Umbilical cord (tissue), 2 donors: ENCODE data around the gene RTP5. TPM values are rescaled to one million over a fixed set of nuclear protein-coding genes. Genes with fewer than 3 reads are reported as not detected.

ENCODE experiments used
- DNase-seq: peaks from one replicate; pipeline ENCODE4 v3.0.0-alpha.2; 2015; ENCODE audit warnings: low spot score
- total RNA-seq: library from RNA; depleted of rRNA; stranded (reverse); fragments of >200 nt; gene quantifications from one replicate; pipeline ENCODE4 v1.2.3, GENCODE V29; 2014; ENCODE audit warnings: low replicate concordance; ENCODE audit not compliant: insufficient read depth

RTP5 gene
- total RNA-seq, 1 donor from 2014 or later = 0.24 TPM

GRCh38 chr2:241887806-241888522 lies 18.4 kb downstream of the RTP5 start:
- DNase-seq = no peak

DNA sequence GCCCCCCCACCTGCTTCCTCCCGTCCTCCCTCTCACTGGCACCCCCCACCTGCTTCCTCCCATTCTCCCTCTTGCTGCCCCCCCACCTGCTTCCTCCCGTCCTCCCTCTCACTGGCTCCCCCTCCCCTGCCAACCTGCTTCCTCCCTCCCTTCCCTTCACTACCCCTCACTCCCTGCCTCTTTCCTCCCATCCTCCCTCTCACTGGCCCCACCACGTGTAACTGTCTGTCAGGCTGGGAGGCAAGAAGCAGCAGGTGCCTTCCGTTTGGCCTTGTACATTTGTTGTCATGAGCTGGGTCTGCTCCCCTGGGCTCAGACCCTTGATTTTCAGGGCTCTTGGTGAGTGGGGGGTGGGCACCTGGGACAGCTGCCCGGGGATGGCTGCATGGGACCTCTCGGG lies 19.1 kb downstream of the RTP5 start:
- no peak for DNase-seq

- peak; percentile 37 for DNase-seq
These were observed 21.2 kb downstream of the RTP5 start for GRCh38 chr2:241890524-241891235.

DNA sequence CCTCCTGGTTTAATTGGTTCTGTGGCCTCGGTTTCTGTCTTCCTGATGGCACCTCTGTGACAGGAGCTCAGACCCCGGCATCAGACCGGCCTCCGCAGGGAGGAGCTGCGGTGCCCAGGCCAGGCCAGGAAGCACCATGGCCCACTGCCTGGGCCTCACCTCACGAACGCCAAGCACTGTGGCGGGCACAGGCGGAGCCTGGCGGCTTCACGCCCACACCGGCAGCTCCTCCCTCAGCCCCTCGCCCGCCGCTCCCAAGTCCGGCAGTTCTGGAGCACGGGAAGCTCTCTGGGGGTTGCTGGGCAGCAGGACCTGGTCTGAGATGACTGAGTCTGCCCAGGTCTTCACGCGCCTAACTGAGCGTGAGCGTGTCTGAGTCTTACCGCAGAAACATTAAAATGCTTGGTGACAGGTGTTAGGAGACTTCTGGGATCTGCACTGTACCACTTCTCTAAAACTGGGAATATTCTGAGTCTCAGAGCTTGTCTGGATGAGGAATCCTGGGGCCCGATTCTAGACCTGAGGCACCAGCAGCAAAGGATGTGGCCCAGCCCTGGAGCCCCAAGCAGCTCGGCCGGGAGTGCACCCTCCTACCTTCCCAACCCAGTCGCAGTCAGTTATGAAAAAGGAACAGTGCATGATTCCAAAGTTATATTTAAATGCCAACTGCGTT lies 21.9 kb downstream of the RTP5 start:
- DNase-seq = no peak

- no peak for DNase-seq
These were observed 22.4 kb downstream of the RTP5 start for GRCh38 chr2:241891988-241892298.

DNA sequence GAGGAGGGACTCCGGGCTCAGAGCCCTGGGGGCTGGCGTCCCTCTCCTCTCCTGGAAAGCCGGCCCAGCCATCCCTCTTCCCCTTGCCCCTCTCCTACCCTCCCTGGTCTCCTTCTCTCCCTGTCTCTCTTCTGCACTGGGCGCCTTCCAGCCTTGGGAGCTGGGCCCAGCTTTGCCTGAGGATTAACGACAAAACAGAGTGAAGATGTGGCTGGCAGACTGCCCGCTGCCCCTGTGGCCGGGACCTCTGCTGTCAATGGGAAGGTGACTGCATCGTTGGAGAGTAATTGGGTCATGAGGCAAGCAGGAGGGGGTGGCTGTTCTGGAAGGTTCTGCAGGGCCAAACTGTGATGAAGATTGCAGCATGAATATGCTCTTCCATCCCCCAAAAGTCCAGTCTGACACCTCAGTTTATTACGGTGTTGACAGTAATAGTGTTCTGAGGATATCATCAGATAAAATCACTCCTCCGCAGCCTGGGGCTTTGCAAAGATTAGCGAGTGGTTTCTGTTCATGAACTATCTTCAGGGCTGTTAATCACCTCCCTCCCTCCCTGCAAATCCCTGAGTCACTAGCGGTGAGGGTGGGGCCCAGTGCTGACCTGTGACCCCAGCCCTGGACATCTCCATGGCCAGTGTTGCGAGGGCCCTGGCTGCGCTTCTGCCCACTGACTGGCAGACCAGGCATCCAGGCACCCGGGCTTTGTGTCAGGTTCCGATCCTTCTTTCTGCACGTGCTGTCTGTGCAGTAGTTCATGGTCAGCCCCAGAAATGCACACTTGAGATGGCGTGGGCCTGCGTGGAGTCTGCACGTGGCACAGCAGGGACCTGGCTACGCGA lies 23.0 kb downstream of the RTP5 start:
- DNase-seq = peak; percentile 44

DNA sequence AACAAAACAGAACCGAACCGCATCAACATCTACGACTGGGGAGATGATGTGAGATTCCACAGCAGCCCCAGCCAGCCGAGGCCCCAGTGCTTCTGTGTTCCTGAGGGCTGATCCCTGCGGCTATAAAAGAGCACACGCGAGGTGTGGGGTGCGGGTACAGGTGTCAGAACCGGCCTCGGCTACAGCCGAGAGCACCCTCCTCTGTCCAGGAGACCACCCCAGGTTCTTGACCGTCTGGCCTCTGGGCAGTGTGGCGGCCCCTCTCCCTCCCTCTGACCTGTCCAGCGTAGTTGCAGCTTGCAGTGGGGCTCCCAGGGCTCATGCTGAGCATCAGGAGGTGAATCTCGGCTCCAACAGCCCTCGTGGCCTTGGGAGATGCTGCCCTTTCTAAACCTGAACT lies 23.7 kb downstream of the RTP5 start:
- no peak for DNase-seq

DNA sequence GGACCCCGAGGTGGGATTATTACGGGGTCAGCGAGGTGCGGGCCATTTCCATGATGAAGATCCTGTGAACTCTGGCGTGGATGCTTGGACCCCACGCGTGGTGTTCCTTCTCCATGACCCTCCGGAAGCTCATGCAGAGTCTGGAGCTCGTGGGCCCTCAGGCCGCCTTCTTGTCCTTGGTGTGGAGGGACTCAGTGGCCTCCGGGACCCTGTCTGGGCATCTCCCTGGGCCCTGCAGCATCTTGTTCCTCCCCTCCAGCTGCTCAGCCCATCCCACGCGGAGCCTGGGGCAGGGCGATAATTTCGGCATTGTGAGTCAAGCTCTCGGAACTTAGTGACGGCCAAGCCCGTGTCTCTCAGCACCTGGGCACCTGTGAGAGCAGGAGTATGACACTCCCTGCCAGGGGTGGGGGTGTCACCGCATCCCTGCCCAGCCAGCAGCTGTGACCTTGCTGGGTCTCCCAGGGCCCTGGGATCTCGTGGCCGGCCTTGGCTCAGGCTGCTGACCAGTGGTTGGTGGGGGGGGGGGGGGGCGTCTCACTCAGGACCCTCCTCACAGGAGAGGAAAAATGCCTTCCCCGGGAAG lies 24.6 kb downstream of the RTP5 start:
- no peak for DNase-seq

DNA sequence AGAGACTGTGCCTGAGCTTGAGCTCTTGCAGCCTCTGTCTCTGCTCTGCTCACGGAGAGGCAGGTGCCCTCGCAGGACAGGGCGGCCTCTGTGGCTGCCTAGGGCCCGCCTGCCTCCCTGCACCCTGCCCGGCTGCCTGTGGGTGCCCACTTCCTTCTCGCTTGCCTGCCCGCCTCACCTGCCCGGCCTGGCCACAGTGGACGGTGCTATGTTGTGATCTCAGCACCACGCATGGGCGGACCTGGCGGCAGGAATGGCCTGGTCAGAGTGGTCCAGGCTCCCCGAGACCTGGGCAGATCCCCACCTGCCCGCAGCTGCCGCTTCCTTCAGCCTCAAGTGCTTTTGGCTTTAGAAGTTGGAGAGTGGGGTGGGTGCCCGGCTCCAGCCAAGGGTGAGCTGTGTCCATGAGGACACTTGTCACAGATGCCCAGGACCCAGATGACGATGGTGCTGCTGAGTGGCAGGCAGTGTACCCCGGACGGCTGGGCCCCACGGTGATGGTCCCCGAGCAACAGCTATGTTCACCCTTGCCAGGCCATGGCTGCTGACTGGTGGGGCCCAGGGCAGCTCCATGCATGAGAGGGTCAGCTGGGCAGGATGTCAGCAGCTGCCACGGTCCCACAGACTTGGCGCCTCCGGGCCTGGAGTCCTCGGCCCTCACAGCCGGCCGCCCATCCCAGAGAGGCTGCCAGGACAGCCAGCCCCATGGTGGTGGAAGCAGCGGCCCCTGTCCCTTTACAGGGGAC lies 25.3 kb downstream of the RTP5 start:
- DNase-seq = no peak

GRCh38 chr2:241895427-241895711 lies 25.8 kb downstream of the RTP5 start:
- no peak for DNase-seq

GRCh38 chr2:241895712-241896641 lies 26.4 kb downstream of the RTP5 start:
- peak; percentile 28 for DNase-seq

GRCh38 chr2:241896746-241897201 lies 27.2 kb downstream of the RTP5 start:
- DNase-seq = no peak

GRCh38 chr2:241897231-241897916 lies 27.8 kb downstream of the RTP5 start:
- no peak for DNase-seq

- DNase-seq = no peak
These were observed 29.1 kb downstream of the RTP5 start for GRCh38 chr2:241898463-241899270.

DNA sequence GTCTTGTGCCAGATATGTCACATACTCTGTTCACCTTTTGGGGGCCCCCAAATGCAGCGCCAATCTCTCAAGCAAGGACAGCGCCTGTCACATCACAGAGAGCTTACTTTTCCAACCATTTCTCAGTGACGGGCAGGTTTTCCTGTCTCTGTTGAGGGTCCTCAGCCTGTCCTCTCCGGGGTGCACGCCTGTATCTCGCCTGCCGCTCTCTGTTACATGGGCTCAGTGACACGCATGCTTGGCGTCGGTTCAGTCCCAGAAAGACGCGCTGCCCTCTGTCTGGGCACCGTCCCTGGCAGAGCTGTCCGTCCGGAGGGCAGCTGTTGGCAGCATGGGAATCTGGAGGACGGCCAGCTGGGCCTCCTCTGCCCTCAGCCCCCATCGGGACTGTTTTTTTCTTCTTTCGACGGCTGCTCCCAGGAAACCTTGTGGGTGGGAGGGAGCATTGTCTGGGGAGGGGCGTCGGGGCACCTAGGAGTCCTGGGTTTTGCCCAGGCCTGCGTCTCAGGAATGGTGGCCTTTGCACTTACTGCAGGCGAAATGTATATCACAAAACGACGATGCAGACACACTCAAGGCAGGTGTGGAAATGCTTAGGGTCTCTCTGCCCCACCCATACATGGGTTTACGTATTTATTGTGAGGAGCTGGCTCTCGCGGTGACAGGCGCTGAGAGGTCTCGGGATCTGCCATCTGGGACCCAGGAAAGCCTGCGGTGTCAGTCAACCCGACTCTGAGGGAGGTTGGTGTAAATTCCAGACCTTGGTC lies 30.9 kb downstream of the RTP5 start:
- no peak for DNase-seq

DNA sequence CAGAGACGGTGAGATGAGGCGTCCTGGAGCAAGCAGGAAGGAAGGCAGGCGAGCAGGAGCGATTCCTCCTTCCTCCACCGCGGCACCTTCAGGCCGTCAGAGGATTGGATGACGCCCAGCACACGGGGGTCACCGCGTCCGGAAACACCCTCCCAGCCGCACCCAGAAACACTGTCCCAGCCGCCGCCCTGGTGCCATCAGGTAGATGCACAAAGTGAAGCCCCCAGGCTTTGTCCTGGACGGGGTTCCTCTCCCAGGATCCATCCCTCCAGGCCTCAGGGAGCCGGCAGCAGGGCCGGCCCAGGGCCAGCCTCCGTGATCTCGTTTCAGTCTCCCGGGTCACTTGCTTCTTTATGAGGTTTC lies 31.5 kb downstream of the RTP5 start:
- DNase-seq = no peak

- DNase-seq = peak; percentile 35
These were observed 32.2 kb downstream of the RTP5 start for GRCh38 chr2:241901500-241902351.
